ENCODE results near the gene EXD2.
"Not testable (repeated sequence)": the region's sequence is repeated elsewhere in the genome, so short reads cannot be mapped to it uniquely, and the experiment has no call there.

Gene EXD2

GRCh38 chr14:69259168-69259526 lies 67.8 kb downstream of the EXD2 start:
- DNase-seq = no peak

- DNase-seq = peak in 1 of 2 donors; percentile 7
Measured at GRCh38 chr14:69259527-69260189, 68.4 kb downstream of the EXD2 start, which contains the start of gene GALNT16. Gene GALNT16, plus strand, starts transcription at chr14:69260158. Its CDS starts 133 bp downstream, at chr14:69260291.

GRCh38 chr14:69260190-69260860 lies 69.0 kb downstream of the EXD2 start:
- peak in 1 of 2 donors; percentile 26 for DNase-seq

GRCh38 chr14:69260861-69261564 lies 69.7 kb downstream of the EXD2 start:
- DNase-seq = peak; percentile 44 to 67

- DNase-seq = no peak
Measured at GRCh38 chr14:69261761-69262331, 70.5 kb downstream of the EXD2 start.

DNA sequence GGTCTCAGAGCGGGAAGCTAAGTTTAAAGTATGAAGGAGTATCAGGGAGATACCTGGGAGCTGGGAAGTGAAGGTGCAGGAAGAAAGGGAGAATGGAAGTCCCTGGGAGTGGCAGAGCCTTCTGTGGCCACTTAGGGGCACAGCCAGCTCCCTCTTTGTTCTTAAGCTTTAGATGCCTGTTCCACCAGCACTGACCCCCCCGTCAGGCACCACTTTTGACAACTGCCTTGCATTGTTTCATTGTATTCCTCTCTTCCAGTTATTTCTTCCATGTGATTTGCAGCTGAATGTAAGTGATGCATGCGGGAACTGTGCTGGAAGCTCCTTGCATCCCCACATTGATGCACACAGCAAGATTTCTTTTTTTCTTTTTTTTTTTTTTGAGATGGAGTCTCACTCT lies 71.2 kb downstream of the EXD2 start:
- no peak for DNase-seq

DNA sequence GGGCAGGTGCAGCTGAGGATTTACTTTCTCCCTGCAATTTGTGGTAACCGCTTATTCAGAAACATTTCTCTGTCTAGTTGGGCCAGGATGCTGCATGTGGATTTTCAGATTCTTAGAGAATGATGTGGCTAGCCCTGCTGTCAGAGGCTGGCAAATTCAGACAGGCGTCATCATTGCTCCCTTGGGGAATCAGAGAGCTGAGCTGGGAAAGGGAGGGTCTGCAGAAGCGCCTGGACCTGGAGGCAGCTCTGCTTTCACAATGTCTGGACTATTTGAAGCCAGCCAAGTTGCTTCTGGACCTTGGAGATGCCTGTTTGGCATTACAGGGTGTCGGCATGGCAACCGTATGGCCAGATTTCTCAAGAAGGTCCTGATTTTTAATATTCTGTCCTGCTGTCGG lies 72.1 kb downstream of the EXD2 start:
- DNase-seq = no peak

- no peak for DNase-seq
Measured at GRCh38 chr14:69263771-69264170, 72.5 kb downstream of the EXD2 start.

DNA sequence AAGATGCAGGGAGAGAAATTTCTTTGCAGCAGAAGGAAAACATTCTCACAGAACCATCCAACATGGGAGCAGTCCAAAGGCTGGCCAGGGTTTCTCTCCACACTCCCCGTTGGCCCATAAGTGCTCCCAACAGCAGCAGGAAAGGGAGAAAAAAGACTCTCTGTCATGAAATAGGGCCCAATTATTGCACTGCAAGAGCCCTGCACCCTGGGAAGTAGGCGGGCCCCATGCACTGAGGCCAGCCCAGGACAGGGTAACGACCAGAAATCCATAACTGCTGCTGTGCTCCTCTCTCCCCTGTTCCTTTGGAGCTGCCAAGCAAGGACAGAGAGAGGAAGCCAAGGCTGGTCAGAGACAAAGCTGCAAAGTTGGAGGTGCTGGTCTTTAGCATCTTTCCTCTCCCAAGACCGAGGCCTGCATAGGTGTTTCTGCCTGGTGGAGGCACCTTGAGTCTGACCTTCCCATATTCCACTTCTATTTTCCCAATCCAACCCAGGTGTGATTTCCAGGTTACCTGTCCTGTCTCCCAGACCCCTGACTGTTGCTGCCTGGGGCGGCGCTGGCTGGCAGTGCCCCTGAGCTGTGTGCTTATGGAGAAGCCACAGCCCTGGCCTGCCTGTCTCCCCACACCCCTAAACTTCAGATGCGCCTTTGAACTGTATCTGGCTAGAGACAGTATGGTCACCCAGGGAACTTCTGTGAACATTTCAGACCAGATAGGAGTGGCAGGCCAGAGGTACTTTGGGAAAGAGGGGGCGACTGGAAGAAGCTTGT lies 75.5 kb downstream of the EXD2 start:
- DNase-seq = no peak

DNA sequence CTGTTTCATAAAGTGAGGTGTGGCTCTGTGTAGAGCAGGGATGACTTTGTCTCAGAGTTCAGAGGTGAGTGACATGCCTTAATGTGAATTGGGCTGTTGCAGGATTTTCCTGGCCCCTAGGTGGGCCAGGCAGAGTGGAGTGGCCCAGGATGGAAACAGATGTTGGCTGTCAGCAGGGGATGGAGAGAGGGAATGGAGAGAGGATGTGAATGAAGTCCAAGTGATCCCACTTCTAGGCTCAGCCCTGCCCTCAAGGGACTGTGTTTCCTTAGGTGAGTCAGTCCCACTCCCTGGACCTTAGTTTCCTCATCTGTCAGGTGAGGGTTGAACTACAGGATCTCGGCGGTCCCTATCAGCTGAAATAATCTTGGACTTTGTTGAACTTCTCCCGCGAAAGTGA lies 76.2 kb downstream of the EXD2 start:
- no peak for DNase-seq

DNA sequence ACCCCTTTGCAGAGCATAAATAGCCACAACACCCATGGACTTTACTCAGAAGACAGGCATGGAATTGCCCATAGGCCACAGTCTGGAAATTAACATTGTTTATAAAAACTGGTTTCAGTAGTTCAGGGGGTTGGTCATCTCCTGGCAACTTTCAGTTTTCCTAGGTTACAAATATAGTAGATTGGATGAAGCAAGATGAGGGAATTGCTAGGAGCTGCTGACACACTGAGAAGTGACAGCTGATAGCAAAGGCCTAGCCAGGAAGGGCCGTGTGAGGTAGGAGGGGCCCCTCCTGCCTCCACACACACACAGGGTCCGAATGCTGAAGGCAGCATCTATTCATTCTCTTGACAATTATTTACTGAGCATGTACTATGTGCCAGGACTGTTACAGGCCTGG lies 76.9 kb downstream of the EXD2 start:
- DNase-seq = no peak

DNA sequence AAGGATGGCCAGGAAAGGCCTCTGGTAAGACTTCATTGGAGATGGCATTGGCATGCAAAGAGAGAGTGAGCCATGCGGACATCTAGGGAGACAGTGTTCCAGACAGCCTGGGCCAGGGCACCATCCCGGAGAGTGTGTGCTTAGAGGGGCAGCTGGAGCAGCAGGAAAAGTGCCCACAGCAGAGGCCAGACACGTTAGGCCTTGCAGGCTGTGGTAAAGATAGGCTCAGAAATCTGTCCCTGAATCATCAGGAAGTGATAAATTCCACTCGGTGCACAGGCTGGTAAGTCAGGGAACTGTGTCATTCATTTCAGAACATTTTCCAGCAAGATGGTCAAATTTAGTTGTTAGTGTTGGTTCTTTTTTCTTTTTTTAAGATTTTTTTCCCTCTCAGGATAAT lies 77.5 kb downstream of the EXD2 start:
- DNase-seq = no peak

GRCh38 chr14:69269381-69269780 lies 78.1 kb downstream of the EXD2 start:
- DNase-seq = no peak

- DNase-seq = no peak
Measured at GRCh38 chr14:69270097-69270496, 78.8 kb downstream of the EXD2 start.

- DNase-seq = no peak
Measured at GRCh38 chr14:69270795-69271708, 79.8 kb downstream of the EXD2 start.

GRCh38 chr14:69274321-69274720 lies 83.0 kb downstream of the EXD2 start:
- no peak for DNase-seq

- DNase-seq = no peak
Measured at GRCh38 chr14:69275331-69275730, 84.0 kb downstream of the EXD2 start.

- not testable (repeated sequence) for DNase-seq
Measured at GRCh38 chr14:69277356-69277755, 86.1 kb downstream of the EXD2 start.

- peak in 1 of 2 donors; percentile 4 for DNase-seq
Measured at GRCh38 chr14:69280746-69281291, 89.5 kb downstream of the EXD2 start.

GRCh38 chr14:69281450-69282169 lies 90.3 kb downstream of the EXD2 start:
- no peak for DNase-seq

GRCh38 chr14:69282448-69282847 lies 91.2 kb downstream of the EXD2 start:
- DNase-seq = no peak

Data from stimulated activated CD4-positive, alpha-beta T cell treated with anti-CD3 and anti-CD28 coated beads, Interleukin-2, amount 100 ng/mL, for 24 hours (primary cell).